NOMO-1 (cell line): ENCODE results near the gene KCNMA1.
A peak's percentile ranks its signal among the peaks of the same experiment; 100 is the strongest.

Source experiments
- DNase-seq, 2 experiments: peaks; one replicate each; lab custom pipeline; 2025; ENCODE audit not compliant: unreplicated experiment in 2 of 2; lab: John Stamatoyannopoulos, UW

Gene KCNMA1

GRCh38 chr10:77179015-77179695 lies 458.5 kb downstream of the KCNMA1 start:
- DNase-seq: no peak

- no peak for DNase-seq
Measured at GRCh38 chr10:77177589-77177988, 460.0 kb downstream of the KCNMA1 start.

- no peak for DNase-seq
Measured at GRCh38 chr10:77177161-77177560, 460.4 kb downstream of the KCNMA1 start.

GRCh38 chr10:77176232-77176631 lies 461.4 kb downstream of the KCNMA1 start:
- no peak for DNase-seq

- no peak for DNase-seq
Measured at GRCh38 chr10:77175631-77176222, 461.9 kb downstream of the KCNMA1 start.

GRCh38 chr10:77173615-77174461 lies 463.8 kb downstream of the KCNMA1 start:
- peak; percentile 56 to 70 for DNase-seq

- no peak for DNase-seq
Measured at GRCh38 chr10:77172086-77172485, 465.5 kb downstream of the KCNMA1 start.

- DNase-seq: no peak
Measured at GRCh38 chr10:77168861-77169260, 468.7 kb downstream of the KCNMA1 start.

- DNase-seq: no peak
Measured at GRCh38 chr10:77168161-77168560, 469.4 kb downstream of the KCNMA1 start.

- DNase-seq: peak; percentile 65 to 73
Measured at GRCh38 chr10:77165445-77166208, 472.0 kb downstream of the KCNMA1 start.

- DNase-seq: no peak
Measured at GRCh38 chr10:77164616-77165311, 472.8 kb downstream of the KCNMA1 start.

GRCh38 chr10:77163670-77164348 lies 473.8 kb downstream of the KCNMA1 start:
- peak in 1 of 2 experiments; percentile 54 for DNase-seq

- no peak for DNase-seq
Measured at GRCh38 chr10:77162697-77163096, 474.9 kb downstream of the KCNMA1 start.

- DNase-seq: no peak
Measured at GRCh38 chr10:77160679-77161078, 476.9 kb downstream of the KCNMA1 start.

- DNase-seq: no peak
Measured at GRCh38 chr10:77159538-77160110, 478.0 kb downstream of the KCNMA1 start.

- no peak for DNase-seq
Measured at GRCh38 chr10:77158666-77159065, 478.9 kb downstream of the KCNMA1 start.

GRCh38 chr10:77157248-77158019 lies 480.2 kb downstream of the KCNMA1 start:
- no peak for DNase-seq

- DNase-seq: peak in 1 of 2 experiments; percentile 9
Measured at GRCh38 chr10:77156406-77156879, 481.2 kb downstream of the KCNMA1 start.
